Measurements from ENCODE around the gene CRYBG2. TPM values are rescaled to one million over a fixed set of nuclear protein-coding genes. Genes with fewer than 3 reads are reported as not detected.

Gene CRYBG2
- total and polyA plus RNA-seq, 2 of the 13 experiments (the other 11 are each of a cell fraction or from before 2014, with no cell fraction given): 1.3 to 2.9 TPM

GRCh38 chr1:26363549-26364448 is 9.9 kb upstream of the CRYBG2 start (continued):
- TF ChIP-seq THAP9 (CRISPR knock-in tag; IDR thresholded peaks at IDR 0.05; ENCODE audit: borderline replicate concordance) (peak; percentile 43; the same call in 1 of the 2 replicates), ATF7-NPFF (CRISPR knock-in tag; IDR thresholded peaks at IDR 0.05; ENCODE audit: low read depth) (peak; percentile 44; the same call in 1 of the 2 replicates), PPARG (CRISPR knock-in tag; conservative IDR thresholded peaks at IDR 0.05) (0 out of 2 replicates have a peak, but pooled peaks have one; percentile 42), ATF2 (CRISPR knock-in tag; IDR thresholded peaks at IDR 0.05) (peak; percentile 36; the same call in 1 of the 2 replicates), ERF (CRISPR knock-in tag; IDR thresholded peaks at IDR 0.05) (peak; percentile 48; the same call in 1 of the 2 replicates), ZNF451 (CRISPR knock-in tag; IDR thresholded peaks at IDR 0.05) (0 out of 2 replicates have a peak, but pooled peaks have one; percentile 25), CCDC6 (CRISPR knock-in tag; IDR thresholded peaks at IDR 0.05) (0 out of 2 replicates have a peak, but pooled peaks have one; percentile 14), KDM5A (IDR thresholded peaks at IDR 0.05; ENCODE audit: borderline replicate concordance, low read length) (no peak), SMC3 (IDR thresholded peaks at IDR 0.05; ENCODE audit: low read length) (peak; percentile 73), ZNF441 (CRISPR knock-in tag; IDR thresholded peaks at IDR 0.05; ENCODE audit: borderline replicate concordance) (peak; percentile 60; the same call in 1 of the 2 replicates), IRF2 (CRISPR knock-in tag; IDR thresholded peaks at IDR 0.05) (peak; percentile 53; the same call in 1 of the 2 replicates), ETV5 (CRISPR knock-in tag; IDR thresholded peaks at IDR 0.05; ENCODE audit: borderline replicate concordance) (peak; percentile 48; the same call in 1 of the 2 replicates), KAT8 (CRISPR knock-in tag; IDR thresholded peaks at IDR 0.05) (peak; percentile 40; the same call in 1 of the 2 replicates), MED1 (CRISPR knock-in tag; IDR thresholded peaks at IDR 0.05) (peak; percentile 28; the same call in 1 of the 2 replicates), HNRNPLL (IDR thresholded peaks at IDR 0.05; ENCODE audit: low read depth, low read length, poor library complexity, severe bottlenecking) (peak; percentile 42), FOXJ3 (CRISPR knock-in tag; IDR thresholded peaks at IDR 0.05; ENCODE audit: borderline replicate concordance) (no peak), ZNF770 (CRISPR knock-in tag; IDR thresholded peaks at IDR 0.05) (peak; percentile 60), ZGPAT (CRISPR knock-in tag; IDR thresholded peaks at IDR 0.05) (peak; percentile 44; the same call in 1 of the 2 replicates), TEAD3 (CRISPR knock-in tag; optimal IDR thresholded peaks at IDR 0.05; ENCODE audit: borderline replicate concordance) (peak; percentile 57)
